CD4-positive, alpha-beta T cell treated with Interleukin-17A for 1 hour (primary cell): Measurements from ENCODE around the gene DAGLA.

Source experiments
- DNase-seq: peaks from one replicate; pipeline ENCODE4 v3.0.0-alpha.2; 2020

The DAGLA gene

GRCh38 chr11:61731211-61731951 is 51.2 kb downstream of the DAGLA start:
- no peak for DNase-seq

GRCh38 chr11:61731952-61732675 is 51.9 kb downstream of the DAGLA start:
- DNase-seq, result no peak

- DNase-seq, result no peak
Measured at GRCh38 chr11:61732705-61733104, 52.5 kb downstream of the DAGLA start.

- DNase-seq, result peak; percentile 87
Measured at GRCh38 chr11:61733120-61733978, 53.2 kb downstream of the DAGLA start.

GRCh38 chr11:61734767-61735166 is 54.6 kb downstream of the DAGLA start:
- no peak for DNase-seq

- no peak for DNase-seq
Measured at GRCh38 chr11:61735391-61735790, 55.2 kb downstream of the DAGLA start.

GRCh38 chr11:61736310-61736709 is 56.1 kb downstream of the DAGLA start:
- DNase-seq, result no peak

GRCh38 chr11:61737131-61737530 is 56.9 kb downstream of the DAGLA start:
- no peak for DNase-seq

- DNase-seq, result no peak
Measured at GRCh38 chr11:61737636-61738386, 57.6 kb downstream of the DAGLA start.

- DNase-seq, result no peak
Measured at GRCh38 chr11:61738776-61739175, 58.6 kb downstream of the DAGLA start.

- no peak for DNase-seq
Measured at GRCh38 chr11:61739413-61739812, 59.2 kb downstream of the DAGLA start.

- DNase-seq, result no peak
Measured at GRCh38 chr11:61739966-61740365, 59.8 kb downstream of the DAGLA start.

GRCh38 chr11:61742391-61742790 is 62.2 kb downstream of the DAGLA start:
- no peak for DNase-seq

GRCh38 chr11:61743486-61744095 is 63.4 kb downstream of the DAGLA start:
- DNase-seq, result no peak

GRCh38 chr11:61744181-61744580 is 64.0 kb downstream of the DAGLA start:
- DNase-seq, result no peak

- DNase-seq, result no peak
Measured at GRCh38 chr11:61744609-61745156, 64.5 kb downstream of the DAGLA start.

GRCh38 chr11:61745781-61746441 is 65.7 kb downstream of the DAGLA start:
- DNase-seq, result no peak

GRCh38 chr11:61746442-61747191 is 66.4 kb downstream of the DAGLA start:
- no peak for DNase-seq

- DNase-seq, result peak; percentile 21
Measured at GRCh38 chr11:61747192-61747966, 67.2 kb downstream of the DAGLA start.

- no peak for DNase-seq
Measured at GRCh38 chr11:61747967-61748285, 67.7 kb downstream of the DAGLA start.
